GM21423 (cell line): ENCODE measurements around the gene HIKESHI.

Source experiments
- ATAC-seq: cut with Tn5 transposase; IDR thresholded peaks from one replicate; pipeline ENCODE4 v1.9.1; 2021; ENCODE audit warnings: mild to moderate bottlenecking, moderate library complexity; ENCODE audit not compliant: unreplicated experiment

HIKESHI gene

GRCh38 chr11:86374069-86374468, 72.0 kb downstream of the HIKESHI start:
- ATAC-seq = no peak

- no peak for ATAC-seq
Observed at GRCh38 chr11:86374586-86374985, 72.5 kb downstream of the HIKESHI start, which contains the start of gene CCDC81. TSS of gene CCDC81 (plus strand) at chr11:86374887. CDS start at chr11:86375164, 277 bp downstream.

GRCh38 chr11:86377972-86378371, 75.9 kb downstream of the HIKESHI start:
- no peak for ATAC-seq

GRCh38 chr11:86380295-86381059, 78.4 kb downstream of the HIKESHI start:
- no peak for ATAC-seq

GRCh38 chr11:86383041-86383955, 81.3 kb downstream of the HIKESHI start:
- ATAC-seq = no peak

- ATAC-seq = no peak
Observed at GRCh38 chr11:86386283-86386682, 84.2 kb downstream of the HIKESHI start.

- no peak for ATAC-seq
Observed at GRCh38 chr11:86386746-86387145, 84.7 kb downstream of the HIKESHI start.

GRCh38 chr11:86388198-86388597, 86.2 kb downstream of the HIKESHI start:
- no peak for ATAC-seq

GRCh38 chr11:86390487-86390886, 88.4 kb downstream of the HIKESHI start:
- no peak for ATAC-seq

- ATAC-seq = no peak
Observed at GRCh38 chr11:86395061-86395551, 93.1 kb downstream of the HIKESHI start.
